ENCODE data around the gene GYG1. TPM values are rescaled to one million over a fixed set of nuclear protein-coding genes. Genes with fewer than 3 reads are reported as not detected.

The GYG1 gene
- total RNA-seq (2014; rRNA removed; shearing (Covaris generic)) = 45.3 and 65.4 TPM in 2 replicates

- peak; percentile 85 for DNase-seq (ENCODE audit: low read depth)
Observed at GRCh38 chr3:148991219-148992026, at the start of gene GYG1. Gene GYG1 (plus strand): TSS chr3:148991540. CDS start chr3:148991641, 101 bp downstream.

- DNase-seq (ENCODE audit: low read depth) = peak; percentile 85
Observed at GRCh38 chr3:148943506-148944205, 47.7 kb upstream of the GYG1 start.

- DNase-seq (ENCODE audit: low read depth) = no peak
Observed at GRCh38 chr3:148945116-148945515, 46.2 kb upstream of the GYG1 start.

GRCh38 chr3:148948913-148949657 is 42.3 kb upstream of the GYG1 start:
- no peak for DNase-seq (ENCODE audit: low read depth)

GRCh38 chr3:148950806-148951205 is 40.5 kb upstream of the GYG1 start:
- DNase-seq (ENCODE audit: low read depth) = peak; percentile 16

- no peak for DNase-seq (ENCODE audit: low read depth)
Observed at GRCh38 chr3:148951599-148952361, 39.6 kb upstream of the GYG1 start.

- peak; percentile 13 for DNase-seq (ENCODE audit: low read depth)
Observed at GRCh38 chr3:148953094-148953493, 38.2 kb upstream of the GYG1 start.

GRCh38 chr3:148954981-148955380 is 36.4 kb upstream of the GYG1 start:
- DNase-seq (ENCODE audit: low read depth) = no peak

GRCh38 chr3:148955544-148956346 is 35.6 kb upstream of the GYG1 start:
- DNase-seq (ENCODE audit: low read depth) = peak; percentile 77

GRCh38 chr3:148957586-148957985 is 33.8 kb upstream of the GYG1 start:
- DNase-seq (ENCODE audit: low read depth) = peak; percentile 26

- DNase-seq (ENCODE audit: low read depth) = no peak
Observed at GRCh38 chr3:148958696-148959095, 32.6 kb upstream of the GYG1 start.

GRCh38 chr3:148962513-148962912 is 28.8 kb upstream of the GYG1 start:
- DNase-seq (ENCODE audit: low read depth) = peak; percentile 73

- DNase-seq (ENCODE audit: low read depth) = no peak
Observed at GRCh38 chr3:148964809-148965208, 26.5 kb upstream of the GYG1 start.

GRCh38 chr3:148968321-148968720 is 23.0 kb upstream of the GYG1 start:
- no peak for DNase-seq (ENCODE audit: low read depth)

- no peak for DNase-seq (ENCODE audit: low read depth)
Observed at GRCh38 chr3:148970271-148970670, 21.1 kb upstream of the GYG1 start.

- DNase-seq (ENCODE audit: low read depth) = peak; percentile 15
Observed at GRCh38 chr3:148971401-148972163, 19.8 kb upstream of the GYG1 start.

GRCh38 chr3:148974726-148975125 is 16.6 kb upstream of the GYG1 start:
- DNase-seq (ENCODE audit: low read depth) = peak; percentile 18

- no peak for DNase-seq (ENCODE audit: low read depth)
Observed at GRCh38 chr3:148975248-148975647, 16.1 kb upstream of the GYG1 start.

GRCh38 chr3:148975696-148976095 is 15.6 kb upstream of the GYG1 start:
- no peak for DNase-seq (ENCODE audit: low read depth)

- DNase-seq (ENCODE audit: low read depth) = no peak
Observed at GRCh38 chr3:148981273-148981672, 10.1 kb upstream of the GYG1 start.

Measured in RPMI7951 (cell line).